ENCODE data around the gene DCLK1. TPM values are rescaled to one million over a fixed set of nuclear protein-coding genes. Genes with fewer than 3 reads are reported as not detected.

DCLK1 gene
- total RNA-seq, 1 donor from 2014 or later = 36.1 TPM

GRCh38 chr13:35879111-35879510 lies 252.1 kb downstream of the DCLK1 start:
- DNase-seq (ENCODE audit: extremely low spot score in 2 of 2) = no peak
- intact Hi-C loops (cut with DNase I) = no loop called here
- no peaks in the 10 kb centered on the region for H3K36me3 ChIP-seq
- no peak overlapping the region for H3K4me3 ChIP-seq
- H3K9me3 ChIP-seq = no peaks in the 10 kb centered on the region
- TF ChIP-seq POLR2AphosphoS5 (IDR thresholded peaks at IDR 0.05; ENCODE audit: insufficient read depth in 1 of 2, low read depth in 1 of 2) = no peak
- no peak for TF ChIP-seq POLR2A (IDR thresholded peaks at IDR 0.05)
- TF ChIP-seq, protein P1, sequence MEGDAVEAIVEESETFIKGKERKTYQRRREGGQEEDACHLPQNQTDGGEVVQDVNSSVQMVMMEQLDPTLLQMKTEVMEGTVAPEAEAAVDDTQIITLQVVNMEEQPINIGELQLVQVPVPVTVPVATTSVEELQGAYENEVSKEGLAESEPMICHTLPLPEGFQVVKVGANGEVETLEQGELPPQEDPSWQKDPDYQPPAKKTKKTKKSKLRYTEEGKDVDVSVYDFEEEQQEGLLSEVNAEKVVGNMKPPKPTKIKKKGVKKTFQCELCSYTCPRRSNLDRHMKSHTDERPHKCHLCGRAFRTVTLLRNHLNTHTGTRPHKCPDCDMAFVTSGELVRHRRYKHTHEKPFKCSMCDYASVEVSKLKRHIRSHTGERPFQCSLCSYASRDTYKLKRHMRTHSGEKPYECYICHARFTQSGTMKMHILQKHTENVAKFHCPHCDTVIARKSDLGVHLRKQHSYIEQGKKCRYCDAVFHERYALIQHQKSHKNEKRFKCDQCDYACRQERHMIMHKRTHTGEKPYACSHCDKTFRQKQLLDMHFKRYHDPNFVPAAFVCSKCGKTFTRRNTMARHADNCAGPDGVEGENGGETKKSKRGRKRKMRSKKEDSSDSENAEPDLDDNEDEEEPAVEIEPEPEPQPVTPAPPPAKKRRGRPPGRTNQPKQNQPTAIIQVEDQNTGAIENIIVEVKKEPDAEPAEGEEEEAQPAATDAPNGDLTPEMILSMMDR (IDR thresholded peaks at IDR 0.05) = no peak
- H3K27me3 ChIP-seq = no peaks in the 10 kb centered on the region
- H3K27ac ChIP-seq = no peak overlapping the region
- peaks cover 5% of the 10 kb centered on the region for H3K4me1 ChIP-seq

GRCh38 chr13:35876601-35877000 lies 254.6 kb downstream of the DCLK1 start:
- Histone ChIP-seq H3K4me3 (no peak overlapping the region), H3K4me1 (peaks cover 5% of the 10 kb centered on the region), H3K27ac (peak overlapping the region; percentile 7), H3K36me3 (no peaks in the 10 kb centered on the region), H3K9me3 (no peaks in the 10 kb centered on the region), H3K27me3 (no peaks in the 10 kb centered on the region)
- DNase-seq (ENCODE audit: extremely low spot score in 2 of 2) = no peak
- intact Hi-C loops (cut with DNase I) = no loop called here
- TF ChIP-seq POLR2A (IDR thresholded peaks at IDR 0.05) (no peak), POLR2AphosphoS5 (IDR thresholded peaks at IDR 0.05; ENCODE audit: insufficient read depth in 1 of 2, low read depth in 1 of 2) (no peak)
- TF ChIP-seq, protein P1 (IDR thresholded peaks at IDR 0.05) = no peak

- Histone ChIP-seq H3K4me1 (no peaks in the 10 kb centered on the region), H3K36me3 (no peaks in the 10 kb centered on the region), H3K4me3 (no peak overlapping the region), H3K9me3 (no peaks in the 10 kb centered on the region), H3K27me3 (no peaks in the 10 kb centered on the region), H3K27ac (peak overlapping the region; percentile 52)
- intact Hi-C loops (cut with DNase I) = no loop called here
- TF ChIP-seq POLR2AphosphoS5 (IDR thresholded peaks at IDR 0.05; ENCODE audit: insufficient read depth in 1 of 2, low read depth in 1 of 2) (no peak), POLR2A (IDR thresholded peaks at IDR 0.05) (no peak)
- TF ChIP-seq, protein P1 (IDR thresholded peaks at IDR 0.05) = no peak
- no peak for DNase-seq (ENCODE audit: extremely low spot score in 2 of 2)
Observed at GRCh38 chr13:35874704-35875103, 256.5 kb downstream of the DCLK1 start.

DNA sequence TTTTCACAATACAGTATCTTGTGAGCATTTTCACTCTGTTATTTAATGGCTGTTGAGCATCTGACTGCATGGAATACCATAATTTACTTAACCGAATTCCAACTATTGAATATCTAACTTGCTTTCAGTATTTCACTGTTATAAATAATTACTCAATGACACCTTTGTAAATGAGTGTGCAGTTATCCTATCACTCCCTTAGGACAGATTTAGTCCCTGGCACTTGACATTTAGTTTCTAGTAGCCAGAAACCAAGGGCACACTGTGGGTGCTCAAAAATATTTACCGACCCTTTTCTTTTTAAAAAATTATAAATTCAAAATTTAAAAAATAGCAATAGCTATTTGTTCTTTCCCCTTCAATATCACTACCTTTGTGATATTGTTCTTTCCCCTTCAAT lies 258.8 kb downstream of the DCLK1 start:
- H3K36me3 ChIP-seq = no peaks in the 10 kb centered on the region
- intact Hi-C loops (cut with DNase I) = no loop called here

DNA sequence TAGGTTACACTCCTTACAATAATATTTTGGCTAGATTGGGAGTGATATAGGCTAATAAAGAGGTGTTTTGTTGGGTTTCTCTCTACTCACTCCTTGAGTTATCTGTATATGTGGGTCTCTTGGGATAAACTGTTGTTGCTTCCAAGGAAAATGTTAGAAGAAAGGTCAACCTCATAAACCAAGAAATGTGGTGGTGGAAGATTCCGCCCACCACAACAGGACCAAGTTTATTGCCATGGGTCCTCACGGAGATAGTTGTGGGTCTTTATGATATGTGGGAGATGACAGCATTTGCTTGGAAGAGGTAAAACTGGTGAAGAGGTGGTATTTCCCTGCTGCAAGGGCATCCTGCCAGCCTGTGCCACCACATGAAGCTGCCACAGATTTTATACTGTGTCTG lies 259.6 kb downstream of the DCLK1 start:
- Histone ChIP-seq H3K27ac (no peak overlapping the region), H3K4me1 (no peaks in the 10 kb centered on the region), H3K9me3 (no peaks in the 10 kb centered on the region), H3K36me3 (no peaks in the 10 kb centered on the region), H3K27me3 (no peaks in the 10 kb centered on the region), H3K4me3 (no peak overlapping the region)
- intact Hi-C loops (cut with DNase I) = no loop called here
- DNase-seq (ENCODE audit: extremely low spot score in 2 of 2) = no peak
- TF ChIP-seq POLR2AphosphoS5 (IDR thresholded peaks at IDR 0.05; ENCODE audit: insufficient read depth in 1 of 2, low read depth in 1 of 2) = no peak
- TF ChIP-seq, protein P1 (IDR thresholded peaks at IDR 0.05) = no peak
- no peak for TF ChIP-seq POLR2A (IDR thresholded peaks at IDR 0.05)

More for the DNA sequence above, 258.8 kb downstream of the DCLK1 start:
- Histone ChIP-seq H3K4me1 (no peaks in the 10 kb centered on the region), H3K27me3 (no peaks in the 10 kb centered on the region), H3K9me3 (no peaks in the 10 kb centered on the region), H3K27ac (no peak overlapping the region), H3K4me3 (no peak overlapping the region)
- no peak for DNase-seq (ENCODE audit: extremely low spot score in 2 of 2)
- TF ChIP-seq, protein P1 (IDR thresholded peaks at IDR 0.05) = no peak
- TF ChIP-seq POLR2A (IDR thresholded peaks at IDR 0.05) (no peak), POLR2AphosphoS5 (IDR thresholded peaks at IDR 0.05; ENCODE audit: insufficient read depth in 1 of 2, low read depth in 1 of 2) (no peak)

Measured in vagina (tissue), 2 donors.